ENCODE data around the gene HIPK2. TPM values are rescaled to one million over a fixed set of nuclear protein-coding genes. Genes with fewer than 3 reads are reported as not detected.
A peak's percentile ranks its signal among the peaks of the same experiment; 100 is the strongest.

Gene HIPK2
- polyA plus RNA-seq, 2 donors: 4.2 to 7.8 TPM

DNA sequence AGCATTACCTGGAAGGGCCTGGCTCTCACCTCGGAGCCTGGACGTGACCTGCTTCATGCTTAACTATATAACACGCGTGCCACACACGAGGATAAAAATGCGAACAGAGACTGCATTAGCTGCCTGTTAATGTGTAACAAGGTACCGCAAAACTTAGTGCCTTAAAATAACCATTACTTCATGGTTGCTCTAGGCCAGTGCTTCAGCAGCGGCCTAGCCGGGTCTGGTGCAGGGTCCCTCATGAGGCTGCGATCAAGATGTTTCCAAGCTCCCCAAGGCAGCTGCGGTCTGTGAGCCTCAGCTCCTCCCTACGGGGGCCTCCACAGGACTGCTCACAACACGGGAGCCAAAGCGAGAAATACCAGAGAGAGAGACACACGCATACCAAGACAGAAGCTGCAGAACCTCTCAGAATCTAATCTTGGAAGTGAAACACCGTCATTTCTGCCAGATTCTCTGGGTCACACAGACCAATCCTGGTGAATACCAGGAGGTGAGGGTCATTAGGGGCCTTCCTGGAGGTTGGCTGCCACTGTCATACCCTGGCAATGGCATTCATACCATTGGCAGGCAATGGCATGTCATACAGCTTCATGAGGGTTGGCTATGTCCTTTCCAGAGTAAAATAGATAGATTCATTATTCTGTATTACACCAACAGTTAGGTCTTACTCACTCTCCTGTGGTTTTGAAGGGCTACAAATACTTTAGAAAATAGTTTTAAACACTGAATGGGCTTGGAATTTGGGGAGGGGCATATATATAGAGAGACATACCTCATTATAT, 94.5 kb downstream of the HIPK2 start:
- WGBS, 2 donors: 85 to 90% methylated on average over 16 of the region's 16 CpGs
- H3K27ac ChIP-seq (ENCODE audit: low read depth in 2 of 2, low read length in 1 of 2): no peak overlapping the region
- no peak overlapping the region for H3K4me3 ChIP-seq (ENCODE audit: low read depth in 1 of 2, low read length in 2 of 2)
- H3K9me3 ChIP-seq (ENCODE audit: control insufficient read depth in 2 of 2, insufficient read depth in 1 of 2, low read depth in 1 of 2, low read length in 1 of 2): no peaks in the 10 kb centered on the region
- peaks cover 9 to 25% of the 10 kb centered on the region in 2 donors for H3K4me1 ChIP-seq (ENCODE audit: control insufficient read depth in 2 of 2, insufficient read depth in 2 of 2, low read length in 1 of 2)
- no peaks in the 10 kb centered on the region for H3K36me3 ChIP-seq (ENCODE audit: control insufficient read depth in 2 of 2, insufficient read depth in 2 of 2, low read length in 1 of 2)
- no peaks in the 10 kb centered on the region for H3K27me3 ChIP-seq (ENCODE audit: control insufficient read depth in 1 of 2, insufficient read depth in 2 of 2, low read length in 2 of 2)

DNA sequence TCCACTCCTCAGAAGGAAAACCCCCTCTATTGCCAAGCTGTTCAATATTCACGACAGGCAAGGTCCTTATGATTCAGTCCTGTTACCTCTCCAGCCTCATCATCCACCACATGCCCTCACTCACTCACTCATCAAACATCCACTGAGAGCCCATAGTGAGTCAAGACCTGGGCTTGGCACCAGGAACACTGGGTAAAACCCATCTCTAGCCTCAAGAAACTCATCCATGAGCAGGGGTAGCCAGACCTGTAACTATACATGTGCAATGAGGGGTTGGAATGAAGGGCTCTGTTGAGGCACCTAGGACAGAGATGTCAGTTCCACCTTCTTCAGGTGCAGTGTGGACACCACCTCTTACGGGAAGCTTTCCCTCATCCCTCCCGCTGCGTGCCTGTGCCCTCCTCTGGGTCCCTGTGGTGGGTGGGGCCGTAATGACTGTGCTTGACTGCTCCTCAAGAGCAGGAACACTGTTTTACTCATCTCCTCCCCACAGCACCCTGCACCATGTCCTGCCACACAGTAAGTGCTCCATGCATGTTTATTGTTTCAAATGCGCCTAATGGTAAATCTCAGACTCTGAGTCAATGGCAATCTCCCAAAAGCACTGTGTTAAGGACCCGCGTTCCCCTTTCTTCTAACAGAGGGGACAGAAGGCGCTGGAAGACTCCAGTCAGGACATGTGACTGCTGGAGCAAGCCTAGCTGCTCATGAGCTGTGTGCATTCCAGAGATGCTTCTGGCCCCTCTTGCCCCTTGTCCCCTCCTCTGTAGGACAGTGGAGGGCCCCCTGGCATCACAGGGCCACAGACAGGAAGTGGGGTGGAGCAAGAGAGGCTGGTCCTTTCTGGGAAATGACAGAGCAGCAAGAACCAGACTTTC, 95.4 kb downstream of the HIPK2 start:
- Histone ChIP-seq H3K4me1 (ENCODE audit: control insufficient read depth in 2 of 2, insufficient read depth in 2 of 2, low read length in 1 of 2) (peaks cover 9 to 20% of the 10 kb centered on the region in 2 donors), H3K36me3 (ENCODE audit: control insufficient read depth in 2 of 2, insufficient read depth in 2 of 2, low read length in 1 of 2) (no peaks in the 10 kb centered on the region), H3K9me3 (ENCODE audit: control insufficient read depth in 2 of 2, insufficient read depth in 1 of 2, low read depth in 1 of 2, low read length in 1 of 2) (no peaks in the 10 kb centered on the region), H3K4me3 (ENCODE audit: low read depth in 1 of 2, low read length in 2 of 2) (no peak overlapping the region), H3K27me3 (ENCODE audit: control insufficient read depth in 1 of 2, insufficient read depth in 2 of 2, low read length in 2 of 2) (no peaks in the 10 kb centered on the region), H3K27ac (ENCODE audit: low read depth in 2 of 2, low read length in 1 of 2) (no peak overlapping the region)
- WGBS, 2 donors: 76 to 88% methylated on average over 9 of the region's 9 CpGs

DNA sequence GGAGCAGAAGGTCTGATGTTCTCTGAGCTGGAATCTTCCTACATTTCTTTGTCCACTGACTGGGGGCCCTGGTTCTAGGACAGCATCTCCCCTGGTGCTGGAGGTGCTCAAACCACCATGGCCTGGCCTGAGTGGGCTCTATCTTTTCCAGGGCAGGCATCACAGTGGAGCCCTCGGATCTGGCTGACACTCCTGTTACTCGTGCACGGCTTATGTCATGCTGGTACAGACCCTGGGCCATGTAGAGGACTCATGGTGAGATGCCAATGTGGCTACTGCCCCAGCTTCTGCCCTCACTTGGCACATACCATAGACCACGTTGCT, 96.0 kb downstream of the HIPK2 start:
- no peak overlapping the region for H3K27ac ChIP-seq (ENCODE audit: low read depth in 2 of 2, low read length in 1 of 2)
- H3K36me3 ChIP-seq (ENCODE audit: control insufficient read depth in 2 of 2, insufficient read depth in 2 of 2, low read length in 1 of 2): no peaks in the 10 kb centered on the region
- no peak overlapping the region for H3K4me3 ChIP-seq (ENCODE audit: low read depth in 1 of 2, low read length in 2 of 2)
- H3K9me3 ChIP-seq (ENCODE audit: control insufficient read depth in 2 of 2, insufficient read depth in 1 of 2, low read depth in 1 of 2, low read length in 1 of 2): no peaks in the 10 kb centered on the region
- H3K27me3 ChIP-seq (ENCODE audit: control insufficient read depth in 1 of 2, insufficient read depth in 2 of 2, low read length in 2 of 2): no peaks in the 10 kb centered on the region
- H3K4me1 ChIP-seq (ENCODE audit: control insufficient read depth in 2 of 2, insufficient read depth in 2 of 2, low read length in 1 of 2): peaks cover 9 to 20% of the 10 kb centered on the region in 2 donors
- WGBS, 2 donors: 86 to 87% methylated on average over 4 of the region's 4 CpGs

DNA sequence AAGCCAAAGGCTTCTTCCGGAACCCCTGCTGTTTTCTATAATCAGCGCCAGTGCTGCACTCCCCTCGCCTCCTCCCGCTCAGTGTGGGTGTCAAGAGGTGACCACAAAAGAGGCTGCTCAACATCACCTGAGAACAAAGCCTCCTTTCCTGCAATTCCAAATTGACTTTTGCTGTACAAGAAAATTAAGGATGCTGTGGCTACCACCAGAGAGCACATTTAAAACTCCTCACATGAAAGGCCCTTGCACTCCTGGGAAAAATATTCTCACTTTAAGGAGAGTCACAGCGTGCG, 96.4 kb downstream of the HIPK2 start:
- 92 to 94% methylated on average over 6 of the region's 6 CpGs for WGBS, 2 donors
- no peaks in the 10 kb centered on the region for H3K9me3 ChIP-seq (ENCODE audit: control insufficient read depth in 2 of 2, insufficient read depth in 1 of 2, low read depth in 1 of 2, low read length in 1 of 2)
- no peaks in the 10 kb centered on the region for H3K27me3 ChIP-seq (ENCODE audit: control insufficient read depth in 1 of 2, insufficient read depth in 2 of 2, low read length in 2 of 2)
- no peak overlapping the region for H3K4me3 ChIP-seq (ENCODE audit: low read depth in 1 of 2, low read length in 2 of 2)
- H3K27ac ChIP-seq (ENCODE audit: low read depth in 2 of 2, low read length in 1 of 2): no peak overlapping the region
- H3K36me3 ChIP-seq (ENCODE audit: control insufficient read depth in 2 of 2, insufficient read depth in 2 of 2, low read length in 1 of 2): no peaks in the 10 kb centered on the region
- peaks cover 9 to 20% of the 10 kb centered on the region in 2 donors for H3K4me1 ChIP-seq (ENCODE audit: control insufficient read depth in 2 of 2, insufficient read depth in 2 of 2, low read length in 1 of 2)

DNA sequence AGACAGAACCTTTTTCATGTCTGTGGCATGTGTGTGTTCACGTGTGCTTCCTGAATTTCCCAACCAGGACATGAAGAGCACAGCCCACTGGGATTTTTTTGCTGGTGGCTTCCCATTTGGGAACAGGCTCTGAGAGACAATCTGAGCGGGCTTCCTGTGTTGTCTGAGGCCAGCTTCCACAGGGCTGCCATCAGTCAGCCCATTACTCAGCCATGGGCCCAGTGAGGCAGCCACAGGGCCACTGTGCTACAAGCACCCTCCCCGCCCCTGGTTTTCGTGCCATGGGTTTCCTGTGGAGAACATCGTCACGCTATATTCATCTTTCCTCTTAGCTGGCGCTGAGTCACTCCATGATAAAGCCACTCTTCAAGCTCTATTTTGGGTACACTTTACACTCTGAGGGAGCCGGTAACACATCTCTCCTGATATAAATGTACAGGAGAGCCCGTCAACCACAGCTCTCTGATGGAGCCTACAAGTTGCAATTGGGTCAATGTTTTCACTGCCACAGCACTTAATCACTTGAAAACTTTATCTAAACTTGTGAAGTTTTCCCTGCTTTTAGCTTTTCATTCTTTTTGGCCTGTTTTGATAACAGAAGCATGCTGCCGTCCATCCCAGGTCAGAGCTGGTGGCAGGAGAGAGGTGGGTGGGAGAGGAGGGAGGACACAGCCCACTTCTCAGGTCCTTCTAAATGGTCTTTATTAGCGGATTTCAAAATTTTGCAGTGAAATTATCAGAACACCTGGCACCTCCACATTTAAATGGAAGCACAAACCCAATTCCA, 96.9 kb downstream of the HIPK2 start:
- WGBS, 2 donors: 53 to 59% methylated on average over 11 of the region's 11 CpGs
- Histone ChIP-seq H3K4me1 (ENCODE audit: control insufficient read depth in 2 of 2, insufficient read depth in 2 of 2, low read length in 1 of 2) (peaks cover 9 to 20% of the 10 kb centered on the region in 2 donors), H3K27me3 (ENCODE audit: control insufficient read depth in 1 of 2, insufficient read depth in 2 of 2, low read length in 2 of 2) (no peaks in the 10 kb centered on the region), H3K27ac (ENCODE audit: low read depth in 2 of 2, low read length in 1 of 2) (peak overlapping the region; percentile 39 to 57), H3K36me3 (ENCODE audit: control insufficient read depth in 2 of 2, insufficient read depth in 2 of 2, low read length in 1 of 2) (no peaks in the 10 kb centered on the region), H3K4me3 (ENCODE audit: low read depth in 1 of 2, low read length in 2 of 2) (no peak overlapping the region), H3K9me3 (ENCODE audit: control insufficient read depth in 2 of 2, insufficient read depth in 1 of 2, low read depth in 1 of 2, low read length in 1 of 2) (no peaks in the 10 kb centered on the region)

DNA sequence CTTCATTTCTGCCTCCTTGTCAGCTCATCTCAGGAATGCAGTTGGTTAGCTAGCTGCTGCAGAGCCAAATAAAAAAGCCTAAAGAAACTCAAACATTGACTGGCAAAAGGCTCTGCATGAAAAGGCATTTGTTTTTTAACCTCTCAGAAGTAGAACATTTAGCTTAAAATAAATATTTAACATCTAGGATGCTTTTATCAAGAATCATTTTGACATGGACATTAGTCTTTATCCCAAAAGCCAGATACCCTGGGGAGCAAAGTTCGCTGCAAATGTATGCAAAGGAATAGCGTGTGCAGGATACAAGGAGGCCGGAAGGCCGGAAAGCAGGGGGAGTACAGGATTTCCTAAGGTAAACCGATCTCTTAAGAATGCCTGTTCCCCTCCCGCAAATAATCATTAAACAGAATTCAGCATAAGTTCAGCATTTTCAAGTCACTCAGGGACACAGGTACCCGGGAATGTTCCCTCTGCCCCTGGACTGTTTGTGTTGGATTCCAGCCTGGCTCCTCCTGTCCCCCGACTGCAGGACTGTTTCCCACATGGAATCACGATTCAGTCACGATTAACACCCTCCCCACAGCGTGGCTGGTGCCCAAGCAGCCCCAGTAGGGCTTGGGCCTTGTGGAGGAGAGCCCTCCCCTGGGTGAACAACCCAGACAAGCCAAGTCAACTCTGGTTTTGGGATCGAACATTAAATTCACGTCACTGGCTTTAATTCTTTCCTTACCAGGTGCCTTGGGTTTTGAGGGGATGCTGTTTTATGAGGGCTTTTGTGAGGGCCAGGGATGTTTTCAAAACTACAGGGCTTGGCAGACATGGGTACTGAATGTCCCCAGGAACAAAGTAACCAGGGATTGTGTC, 97.8 kb downstream of the HIPK2 start:
- Histone ChIP-seq H3K27ac (ENCODE audit: low read depth in 2 of 2, low read length in 1 of 2) (peak overlapping the region; percentile 28 to 39), H3K4me3 (ENCODE audit: low read depth in 1 of 2, low read length in 2 of 2) (no peak overlapping the region), H3K36me3 (ENCODE audit: control insufficient read depth in 2 of 2, insufficient read depth in 2 of 2, low read length in 1 of 2) (no peaks in the 10 kb centered on the region), H3K9me3 (ENCODE audit: control insufficient read depth in 2 of 2, insufficient read depth in 1 of 2, low read depth in 1 of 2, low read length in 1 of 2) (no peaks in the 10 kb centered on the region), H3K4me1 (ENCODE audit: control insufficient read depth in 2 of 2, insufficient read depth in 2 of 2, low read length in 1 of 2) (peaks cover 9 to 20% of the 10 kb centered on the region in 2 donors), H3K27me3 (ENCODE audit: control insufficient read depth in 1 of 2, insufficient read depth in 2 of 2, low read length in 2 of 2) (no peaks in the 10 kb centered on the region)
- 46 to 51% methylated on average over 13 of the region's 13 CpGs for WGBS, 2 donors

DNA sequence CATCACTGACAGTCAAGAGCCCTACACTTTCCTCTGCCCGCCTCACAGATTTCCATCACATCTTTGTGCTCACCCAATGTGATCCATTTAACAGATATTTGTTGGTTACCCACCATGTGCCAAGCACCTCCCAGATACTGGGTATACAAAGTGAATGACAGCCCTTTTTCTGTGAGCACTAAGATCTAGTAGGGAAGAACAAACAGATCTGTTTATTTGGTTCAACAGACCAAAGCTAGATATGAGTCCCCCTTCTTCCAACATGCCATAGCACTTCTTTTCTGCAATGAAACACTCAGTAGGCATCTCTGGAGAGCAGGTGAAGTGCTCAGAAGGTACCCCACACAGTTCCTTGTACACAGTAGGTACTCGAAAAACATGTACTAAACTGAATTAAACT, 101.4 kb downstream of the HIPK2 start:
- no peak overlapping the region for H3K27ac ChIP-seq (ENCODE audit: low read depth in 2 of 2, low read length in 1 of 2)
- no peaks in the 10 kb centered on the region for H3K27me3 ChIP-seq (ENCODE audit: control insufficient read depth in 1 of 2, insufficient read depth in 2 of 2, low read length in 2 of 2)
- H3K4me1 ChIP-seq (ENCODE audit: control insufficient read depth in 2 of 2, insufficient read depth in 2 of 2, low read length in 1 of 2): peaks cover 3 to 8% of the 10 kb centered on the region in 2 donors
- WGBS, 2 donors: 95 to 100% methylated on average over 2 of the region's 2 CpGs
- H3K9me3 ChIP-seq (ENCODE audit: control insufficient read depth in 2 of 2, insufficient read depth in 1 of 2, low read depth in 1 of 2, low read length in 1 of 2): no peaks in the 10 kb centered on the region
- H3K36me3 ChIP-seq (ENCODE audit: control insufficient read depth in 2 of 2, insufficient read depth in 2 of 2, low read length in 1 of 2): peaks cover 0 to 4% of the 10 kb centered on the region in 2 donors
- no peak overlapping the region for H3K4me3 ChIP-seq (ENCODE audit: low read depth in 1 of 2, low read length in 2 of 2)

DNA sequence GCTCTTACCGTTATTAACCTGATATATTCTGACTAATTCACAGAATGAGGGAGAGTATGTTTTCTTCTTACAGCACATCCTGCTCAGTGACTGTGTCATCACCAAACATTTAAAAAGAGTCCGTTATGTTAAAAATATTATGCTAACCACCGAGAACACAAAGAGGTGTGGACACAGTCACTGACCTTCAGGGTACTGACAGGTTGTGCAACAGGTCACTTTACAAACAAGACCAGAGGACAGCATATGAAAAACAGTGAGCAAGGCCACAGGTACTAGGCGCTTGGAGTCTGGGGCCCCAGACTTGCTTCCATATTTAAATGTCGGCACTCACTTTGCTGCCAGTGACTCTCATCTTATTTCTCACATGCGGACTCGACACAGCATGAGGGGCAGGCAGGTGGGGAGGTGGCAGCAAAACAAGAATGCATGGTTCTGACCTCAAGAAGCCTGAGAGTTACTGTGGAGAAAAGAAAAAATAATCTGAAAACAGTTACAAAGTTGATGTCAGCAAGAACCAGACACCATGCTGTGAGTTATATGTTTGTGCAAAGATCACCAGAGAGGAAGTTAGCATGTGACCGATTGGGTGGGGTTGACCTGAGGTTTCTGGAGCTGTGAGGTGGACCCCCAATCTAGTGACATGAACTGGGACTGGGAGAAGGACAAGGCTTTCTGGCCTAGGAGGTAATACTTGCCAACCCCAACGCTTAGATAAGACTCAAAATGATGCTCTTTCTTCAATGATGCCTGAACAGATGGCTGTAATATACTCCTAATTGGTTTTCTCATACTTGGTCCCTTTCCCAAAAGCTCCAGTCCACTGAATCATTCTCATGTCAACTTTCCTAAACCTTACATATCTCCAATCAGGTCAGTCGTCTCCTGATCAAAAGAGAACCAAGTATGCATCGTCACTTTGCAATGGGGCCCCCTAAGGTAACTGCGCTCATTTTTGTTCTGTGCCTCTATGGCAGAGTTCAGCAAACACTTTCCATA, 102.4 kb downstream of the HIPK2 start:
- 81 to 82% methylated on average over 12 of the region's 12 CpGs for WGBS, 2 donors
- Histone ChIP-seq H3K4me1 (ENCODE audit: control insufficient read depth in 2 of 2, insufficient read depth in 2 of 2, low read length in 1 of 2) (peaks cover 0 to 5% of the 10 kb centered on the region in 2 donors), H3K36me3 (ENCODE audit: control insufficient read depth in 2 of 2, insufficient read depth in 2 of 2, low read length in 1 of 2) (peaks cover 0 to 4% of the 10 kb centered on the region in 2 donors), H3K27me3 (ENCODE audit: control insufficient read depth in 1 of 2, insufficient read depth in 2 of 2, low read length in 2 of 2) (no peaks in the 10 kb centered on the region), H3K9me3 (ENCODE audit: control insufficient read depth in 2 of 2, insufficient read depth in 1 of 2, low read depth in 1 of 2, low read length in 1 of 2) (no peaks in the 10 kb centered on the region), H3K4me3 (ENCODE audit: low read depth in 1 of 2, low read length in 2 of 2) (no peak overlapping the region), H3K27ac (ENCODE audit: low read depth in 2 of 2, low read length in 1 of 2) (no peak overlapping the region)

All from esophagus (tissue), 2 donors.